ENCODE measurements around the gene CACNA1A. TPM values are rescaled to one million over a fixed set of nuclear protein-coding genes. Genes with fewer than 3 reads are reported as not detected.
A peak's percentile ranks its signal among the peaks of the same experiment; 100 is the strongest.

CACNA1A gene
- total RNA-seq, 2 donors from 2014 or later: 6.7 to 7.6 TPM

DNA sequence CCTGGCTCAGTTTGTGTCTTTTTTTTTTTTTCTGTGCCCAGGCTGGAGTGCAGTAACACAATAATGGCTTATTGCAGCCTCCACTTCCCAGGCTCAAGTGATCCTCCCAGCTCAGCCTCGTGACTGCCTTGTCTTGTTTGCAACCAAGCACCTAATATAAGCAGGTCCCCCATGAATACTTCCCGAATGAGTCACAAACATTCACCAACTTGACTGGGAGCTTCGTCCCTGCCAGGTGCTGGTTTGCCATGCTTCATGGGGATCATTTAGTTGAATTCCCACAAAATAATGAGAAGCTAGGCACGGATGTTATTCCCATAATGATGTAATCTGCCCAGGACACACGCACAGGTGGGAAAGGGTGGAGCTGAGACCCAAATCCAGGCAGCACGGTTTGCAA is 176.5 kb downstream of the CACNA1A start:
- Histone ChIP-seq H3K36me3 (replicated peaks in 1 of 2; ENCODE audit: insufficient read depth in 1 of 2, low read depth in 2 of 2) (no peaks in the 10 kb centered on the region), H3K9me3 (no peaks in the 10 kb centered on the region), H3K27ac (no peak overlapping the region), H3K4me1 (no peaks in the 10 kb centered on the region), H3K4me3 (no peak overlapping the region), H3K27me3 (no peaks in the 10 kb centered on the region)
- no peak for DNase-seq
- WGBS, 2 donors: 30 to 60% methylated on average over 6 of the region's 6 CpGs
- intact Hi-C loops (cut with DNase I): no loop called here
- TF ChIP-seq, protein P1, sequence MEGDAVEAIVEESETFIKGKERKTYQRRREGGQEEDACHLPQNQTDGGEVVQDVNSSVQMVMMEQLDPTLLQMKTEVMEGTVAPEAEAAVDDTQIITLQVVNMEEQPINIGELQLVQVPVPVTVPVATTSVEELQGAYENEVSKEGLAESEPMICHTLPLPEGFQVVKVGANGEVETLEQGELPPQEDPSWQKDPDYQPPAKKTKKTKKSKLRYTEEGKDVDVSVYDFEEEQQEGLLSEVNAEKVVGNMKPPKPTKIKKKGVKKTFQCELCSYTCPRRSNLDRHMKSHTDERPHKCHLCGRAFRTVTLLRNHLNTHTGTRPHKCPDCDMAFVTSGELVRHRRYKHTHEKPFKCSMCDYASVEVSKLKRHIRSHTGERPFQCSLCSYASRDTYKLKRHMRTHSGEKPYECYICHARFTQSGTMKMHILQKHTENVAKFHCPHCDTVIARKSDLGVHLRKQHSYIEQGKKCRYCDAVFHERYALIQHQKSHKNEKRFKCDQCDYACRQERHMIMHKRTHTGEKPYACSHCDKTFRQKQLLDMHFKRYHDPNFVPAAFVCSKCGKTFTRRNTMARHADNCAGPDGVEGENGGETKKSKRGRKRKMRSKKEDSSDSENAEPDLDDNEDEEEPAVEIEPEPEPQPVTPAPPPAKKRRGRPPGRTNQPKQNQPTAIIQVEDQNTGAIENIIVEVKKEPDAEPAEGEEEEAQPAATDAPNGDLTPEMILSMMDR (IDR thresholded peaks at IDR 0.05): no peak
- no peak for TF ChIP-seq POLR2A (IDR thresholded peaks at IDR 0.05)
- ATAC-seq: no peak

DNA sequence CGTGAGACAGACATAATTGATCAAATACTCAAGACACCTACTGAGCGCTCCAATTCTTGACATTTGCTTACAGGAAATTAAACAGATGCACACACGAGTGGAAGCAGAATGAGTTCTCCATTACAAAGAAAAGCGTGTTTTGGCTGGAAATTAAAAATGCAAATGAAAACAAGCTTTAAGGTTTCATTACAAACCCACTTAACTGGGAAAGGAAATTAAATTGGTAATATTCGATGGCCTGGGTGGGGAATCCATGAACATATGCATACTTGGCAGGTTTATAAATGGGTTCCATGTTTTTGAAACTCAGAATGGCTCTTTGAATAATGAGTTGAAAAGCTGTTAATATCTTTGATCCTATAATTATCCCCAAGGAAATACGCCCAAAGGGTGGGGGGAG is 178.0 kb downstream of the CACNA1A start:
- intact Hi-C loops (cut with DNase I): no loop called here
- Histone ChIP-seq H3K27me3 (no peaks in the 10 kb centered on the region), H3K9me3 (no peaks in the 10 kb centered on the region), H3K4me3 (no peak overlapping the region), H3K36me3 (replicated peaks in 1 of 2; ENCODE audit: insufficient read depth in 1 of 2, low read depth in 2 of 2) (no peaks in the 10 kb centered on the region), H3K4me1 (no peaks in the 10 kb centered on the region), H3K27ac (no peak overlapping the region)
- 55 to 59% methylated on average over 6 of the region's 6 CpGs for WGBS, 2 donors
- ATAC-seq (no peak), DNase-seq (no peak)
- TF ChIP-seq, protein P1 (IDR thresholded peaks at IDR 0.05): no peak
- no peak for TF ChIP-seq POLR2A (IDR thresholded peaks at IDR 0.05)

DNA sequence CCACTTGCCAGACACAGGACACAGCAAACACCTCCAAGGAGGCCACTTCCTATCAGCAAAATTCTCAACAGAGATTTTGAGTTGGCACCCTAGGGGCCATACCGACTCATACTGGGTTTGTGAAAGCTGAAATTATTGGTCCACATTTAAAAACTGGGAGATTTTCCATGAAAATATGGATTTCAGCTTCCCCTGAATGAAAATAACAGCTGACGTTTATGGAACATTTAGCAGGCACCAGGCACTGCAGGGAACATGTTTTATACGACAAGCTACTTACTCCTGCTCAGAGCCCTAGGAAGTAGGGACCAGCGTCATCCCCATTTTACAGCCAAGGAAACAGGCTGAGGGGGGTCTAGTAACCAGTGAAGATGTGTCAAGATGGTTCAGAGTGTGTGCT is 186.8 kb downstream of the CACNA1A start:
- no peak for ATAC-seq
- TF ChIP-seq, protein P1 (IDR thresholded peaks at IDR 0.05): no peak
- no peak for TF ChIP-seq POLR2A (IDR thresholded peaks at IDR 0.05)
- no peak overlapping the region for H3K4me3 ChIP-seq
- no peaks in the 10 kb centered on the region for H3K36me3 ChIP-seq (replicated peaks in 1 of 2; ENCODE audit: insufficient read depth in 1 of 2, low read depth in 2 of 2)
- WGBS, 2 donors: 60 to 67% methylated on average over 4 of the region's 4 CpGs
- intact Hi-C loops (cut with DNase I): no loop called here
- H3K4me1 ChIP-seq: no peaks in the 10 kb centered on the region
- no peaks in the 10 kb centered on the region for H3K27me3 ChIP-seq
- H3K27ac ChIP-seq: no peak overlapping the region
- no peak for DNase-seq
- peaks cover 0 to 3% (median 0%) of the 10 kb centered on the region in 3 donors for H3K9me3 ChIP-seq

DNA sequence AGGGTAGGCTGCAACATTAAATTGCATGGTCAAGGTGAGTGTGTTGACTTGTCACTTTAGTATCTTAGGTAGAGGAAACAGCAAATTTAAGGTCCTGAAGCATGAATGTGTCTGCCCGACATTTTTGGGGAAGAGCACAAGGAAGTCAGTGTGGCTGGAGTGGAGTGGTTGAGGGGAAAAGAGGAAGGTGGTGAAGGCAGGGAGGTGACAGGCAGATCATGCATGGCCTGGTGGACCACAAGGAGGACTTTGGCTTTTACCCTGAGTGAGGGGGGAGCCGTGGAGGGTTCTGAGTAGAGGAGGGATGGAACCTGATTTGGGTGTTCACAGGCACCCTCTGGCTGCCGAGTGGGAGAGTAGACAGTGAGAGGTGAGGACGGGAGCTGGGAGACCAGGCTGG is 188.1 kb downstream of the CACNA1A start:
- no peaks in the 10 kb centered on the region for H3K4me1 ChIP-seq
- DNase-seq (no peak), ATAC-seq (no peak)
- TF ChIP-seq POLR2A (IDR thresholded peaks at IDR 0.05): no peak
- TF ChIP-seq, protein P1 (IDR thresholded peaks at IDR 0.05): no peak
- peaks cover 0 to 3% (median 0%) of the 10 kb centered on the region in 3 donors for H3K9me3 ChIP-seq
- intact Hi-C loops (cut with DNase I): no loop called here
- no peak overlapping the region for H3K27ac ChIP-seq
- no peak overlapping the region for H3K4me3 ChIP-seq
- H3K36me3 ChIP-seq (replicated peaks in 1 of 2; ENCODE audit: insufficient read depth in 1 of 2, low read depth in 2 of 2): no peaks in the 10 kb centered on the region
- 44 to 64% methylated on average over 4 of the region's 4 CpGs for WGBS, 2 donors
- no peaks in the 10 kb centered on the region for H3K27me3 ChIP-seq

DNA sequence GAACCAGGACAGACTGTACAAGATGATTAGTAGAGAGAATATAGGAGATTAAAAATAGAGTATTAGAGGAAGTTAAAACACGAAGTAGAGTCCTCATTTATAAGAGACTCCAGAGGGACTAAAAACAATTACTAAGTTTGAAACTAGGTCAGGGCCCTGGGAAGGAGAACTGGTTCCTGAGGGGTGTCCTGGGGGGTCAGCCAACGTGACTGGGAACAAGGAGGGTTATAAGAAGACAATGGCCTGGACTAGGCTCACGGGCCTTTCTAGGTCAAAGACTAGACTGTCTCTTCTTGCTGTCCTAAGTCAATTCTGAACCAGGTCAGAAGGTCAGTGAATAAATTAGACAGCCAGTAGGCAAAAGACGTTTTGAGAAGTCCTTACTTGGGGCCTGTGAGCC is 190.8 kb downstream of the CACNA1A start:
- no peak for TF ChIP-seq POLR2A (IDR thresholded peaks at IDR 0.05)
- TF ChIP-seq, protein P1 (IDR thresholded peaks at IDR 0.05): no peak
- DNase-seq: peak in 1 of 4 donors; percentile 16
- Histone ChIP-seq H3K9me3 (no peaks in the 10 kb centered on the region), H3K4me3 (no peak overlapping the region), H3K36me3 (replicated peaks in 1 of 2; ENCODE audit: insufficient read depth in 1 of 2, low read depth in 2 of 2) (no peaks in the 10 kb centered on the region), H3K4me1 (no peaks in the 10 kb centered on the region), H3K27me3 (no peaks in the 10 kb centered on the region), H3K27ac (no peak overlapping the region)
- no peak for ATAC-seq
- WGBS, 2 donors: 31 to 33% methylated on average over 4 of the region's 4 CpGs
- intact Hi-C loops (cut with DNase I): no loop called here

Data from body of pancreas (tissue), 4 donors.